ENCODE data around the gene TJP1. TPM values are rescaled to one million over a fixed set of nuclear protein-coding genes. Genes with fewer than 3 reads are reported as not detected.

TJP1 gene
- total and polyA plus RNA-seq, 9 of the 15 experiments (the other 6 are each of a cell fraction or from before 2014, with no cell fraction given) = 9.1 to 39.3 (median 28.0) TPM

DNA sequence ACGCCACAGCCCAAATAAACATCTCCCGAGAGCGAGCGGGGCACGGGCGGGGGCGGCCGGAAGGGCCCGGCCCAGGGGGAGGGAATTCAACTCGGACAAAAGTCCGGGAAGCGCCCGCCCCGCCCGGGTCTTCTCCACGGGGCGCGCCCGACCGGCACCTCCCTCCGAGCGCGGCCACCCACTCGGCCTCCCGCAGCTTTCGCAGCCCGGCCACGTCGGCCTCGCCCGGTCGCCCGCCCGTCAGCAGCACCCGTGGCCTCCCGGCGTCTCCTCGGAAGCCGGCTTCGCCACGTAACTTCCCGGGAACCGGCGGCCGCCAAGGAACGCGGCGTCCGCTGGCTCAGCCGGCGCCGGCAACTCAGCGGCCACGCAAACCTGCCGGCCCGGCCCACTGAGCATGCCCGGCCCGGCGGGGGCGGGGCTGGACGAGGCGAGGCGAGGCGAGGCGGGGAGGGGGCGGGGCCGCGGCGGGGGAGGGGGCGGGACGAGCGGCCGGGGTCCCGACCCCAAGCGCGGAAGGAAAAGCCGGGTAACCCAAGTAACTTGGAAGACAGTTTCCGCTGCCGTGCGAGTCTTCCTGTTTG, at the start of gene TJP1 (continued):
- TF ChIP-seq TEAD4 (IDR thresholded peaks at IDR 0.05; ENCODE audit: low read length) (no peak), TEAD4 (CRISPR knock-in tag; IDR thresholded peaks at IDR 0.05; ENCODE audit: borderline replicate concordance) (no peak), HMG20A (CRISPR knock-in tag; conservative IDR thresholded peaks at IDR 0.05) (no peak), CHD2 (IDR thresholded peaks at IDR 0.05; ENCODE audit: low read depth, low read length) (no peak), KLF1 (tag; IDR thresholded peaks at IDR 0.05) (no peak), MYNN (IDR thresholded peaks at IDR 0.05) (no peak), MYNN (CRISPR knock-in tag; IDR thresholded peaks at IDR 0.05) (no peak), JUNB (CRISPR knock-in tag; conservative IDR thresholded peaks at IDR 0.05) (no peak), RBFOX2 (IDR thresholded peaks at IDR 0.05; ENCODE audit: low read depth, low read length) (peak; percentile 84), ATF7 (IDR thresholded peaks at IDR 0.05) (peak; percentile 54), CREBBP (IDR thresholded peaks at IDR 0.05; ENCODE audit: low read depth, low read length) (no peak), FOXK1 (CRISPR knock-in tag; IDR thresholded peaks at IDR 0.05; ENCODE audit: borderline replicate concordance) (no peak), CBFA2T3 (IDR thresholded peaks at IDR 0.05) (no peak), HIVEP1 (CRISPR knock-in tag; IDR thresholded peaks at IDR 0.05) (no peak)
- TF ChIP-seq, protein P1, sequence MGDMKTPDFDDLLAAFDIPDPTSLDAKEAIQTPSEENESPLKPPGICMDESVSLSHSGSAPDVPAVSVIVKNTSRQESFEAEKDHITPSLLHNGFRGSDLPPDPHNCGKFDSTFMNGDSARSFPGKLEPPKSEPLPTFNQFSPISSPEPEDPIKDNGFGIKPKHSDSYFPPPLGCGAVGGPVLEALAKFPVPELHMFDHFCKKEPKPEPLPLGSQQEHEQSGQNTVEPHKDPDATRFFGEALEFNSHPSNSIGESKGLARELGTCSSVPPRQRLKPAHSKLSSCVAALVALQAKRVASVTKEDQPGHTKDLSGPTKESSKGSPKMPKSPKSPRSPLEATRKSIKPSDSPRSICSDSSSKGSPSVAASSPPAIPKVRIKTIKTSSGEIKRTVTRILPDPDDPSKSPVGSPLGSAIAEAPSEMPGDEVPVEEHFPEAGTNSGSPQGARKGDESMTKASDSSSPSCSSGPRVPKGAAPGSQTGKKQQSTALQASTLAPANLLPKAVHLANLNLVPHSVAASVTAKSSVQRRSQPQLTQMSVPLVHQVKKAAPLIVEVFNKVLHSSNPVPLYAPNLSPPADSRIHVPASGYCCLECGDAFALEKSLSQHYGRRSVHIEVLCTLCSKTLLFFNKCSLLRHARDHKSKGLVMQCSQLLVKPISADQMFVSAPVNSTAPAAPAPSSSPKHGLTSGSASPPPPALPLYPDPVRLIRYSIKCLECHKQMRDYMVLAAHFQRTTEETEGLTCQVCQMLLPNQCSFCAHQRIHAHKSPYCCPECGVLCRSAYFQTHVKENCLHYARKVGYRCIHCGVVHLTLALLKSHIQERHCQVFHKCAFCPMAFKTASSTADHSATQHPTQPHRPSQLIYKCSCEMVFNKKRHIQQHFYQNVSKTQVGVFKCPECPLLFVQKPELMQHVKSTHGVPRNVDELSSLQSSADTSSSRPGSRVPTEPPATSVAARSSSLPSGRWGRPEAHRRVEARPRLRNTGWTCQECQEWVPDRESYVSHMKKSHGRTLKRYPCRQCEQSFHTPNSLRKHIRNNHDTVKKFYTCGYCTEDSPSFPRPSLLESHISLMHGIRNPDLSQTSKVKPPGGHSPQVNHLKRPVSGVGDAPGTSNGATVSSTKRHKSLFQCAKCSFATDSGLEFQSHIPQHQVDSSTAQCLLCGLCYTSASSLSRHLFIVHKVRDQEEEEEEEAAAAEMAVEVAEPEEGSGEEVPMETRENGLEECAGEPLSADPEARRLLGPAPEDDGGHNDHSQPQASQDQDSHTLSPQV (IDR thresholded peaks at IDR 0.05) = no peak
- TF ChIP-seq, protein P2, sequence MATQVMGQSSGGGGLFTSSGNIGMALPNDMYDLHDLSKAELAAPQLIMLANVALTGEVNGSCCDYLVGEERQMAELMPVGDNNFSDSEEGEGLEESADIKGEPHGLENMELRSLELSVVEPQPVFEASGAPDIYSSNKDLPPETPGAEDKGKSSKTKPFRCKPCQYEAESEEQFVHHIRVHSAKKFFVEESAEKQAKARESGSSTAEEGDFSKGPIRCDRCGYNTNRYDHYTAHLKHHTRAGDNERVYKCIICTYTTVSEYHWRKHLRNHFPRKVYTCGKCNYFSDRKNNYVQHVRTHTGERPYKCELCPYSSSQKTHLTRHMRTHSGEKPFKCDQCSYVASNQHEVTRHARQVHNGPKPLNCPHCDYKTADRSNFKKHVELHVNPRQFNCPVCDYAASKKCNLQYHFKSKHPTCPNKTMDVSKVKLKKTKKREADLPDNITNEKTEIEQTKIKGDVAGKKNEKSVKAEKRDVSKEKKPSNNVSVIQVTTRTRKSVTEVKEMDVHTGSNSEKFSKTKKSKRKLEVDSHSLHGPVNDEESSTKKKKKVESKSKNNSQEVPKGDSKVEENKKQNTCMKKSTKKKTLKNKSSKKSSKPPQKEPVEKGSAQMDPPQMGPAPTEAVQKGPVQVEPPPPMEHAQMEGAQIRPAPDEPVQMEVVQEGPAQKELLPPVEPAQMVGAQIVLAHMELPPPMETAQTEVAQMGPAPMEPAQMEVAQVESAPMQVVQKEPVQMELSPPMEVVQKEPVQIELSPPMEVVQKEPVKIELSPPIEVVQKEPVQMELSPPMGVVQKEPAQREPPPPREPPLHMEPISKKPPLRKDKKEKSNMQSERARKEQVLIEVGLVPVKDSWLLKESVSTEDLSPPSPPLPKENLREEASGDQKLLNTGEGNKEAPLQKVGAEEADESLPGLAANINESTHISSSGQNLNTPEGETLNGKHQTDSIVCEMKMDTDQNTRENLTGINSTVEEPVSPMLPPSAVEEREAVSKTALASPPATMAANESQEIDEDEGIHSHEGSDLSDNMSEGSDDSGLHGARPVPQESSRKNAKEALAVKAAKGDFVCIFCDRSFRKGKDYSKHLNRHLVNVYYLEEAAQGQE (IDR thresholded peaks at IDR 0.05; ENCODE audit: borderline replicate concordance) = no peak
- TF ChIP-seq, protein P2 (CRISPR knock-in tag; IDR thresholded peaks at IDR 0.05; ENCODE audit: low read depth) = no peak
- TF ChIP-seq, protein P3, sequence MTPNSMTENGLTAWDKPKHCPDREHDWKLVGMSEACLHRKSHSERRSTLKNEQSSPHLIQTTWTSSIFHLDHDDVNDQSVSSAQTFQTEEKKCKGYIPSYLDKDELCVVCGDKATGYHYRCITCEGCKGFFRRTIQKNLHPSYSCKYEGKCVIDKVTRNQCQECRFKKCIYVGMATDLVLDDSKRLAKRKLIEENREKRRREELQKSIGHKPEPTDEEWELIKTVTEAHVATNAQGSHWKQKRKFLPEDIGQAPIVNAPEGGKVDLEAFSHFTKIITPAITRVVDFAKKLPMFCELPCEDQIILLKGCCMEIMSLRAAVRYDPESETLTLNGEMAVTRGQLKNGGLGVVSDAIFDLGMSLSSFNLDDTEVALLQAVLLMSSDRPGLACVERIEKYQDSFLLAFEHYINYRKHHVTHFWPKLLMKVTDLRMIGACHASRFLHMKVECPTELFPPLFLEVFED (CRISPR knock-in tag; conservative IDR thresholded peaks at IDR 0.05) = no peak
